ENCODE measurements around the gene LMNTD1.

GRCh38 chr12:25447046-25447445 lies 106.0 kb downstream of the LMNTD1 start:
- TF ChIP-seq EZH2 (IDR thresholded peaks at IDR 0.05; ENCODE audit: low read depth, unreplicated experiment) = no peak
- no peak for TF ChIP-seq NANOG (IDR thresholded peaks at IDR 0.05; ENCODE audit: borderline replicate concordance)
- no peak for TF ChIP-seq REST (IDR thresholded peaks at IDR 0.05; ENCODE audit: unreplicated experiment)
- no peak for TF ChIP-seq CTCF (conservative IDR thresholded peaks at IDR 0.05; ENCODE audit: low read depth in 2 of 2)
- no peak for TF ChIP-seq POLR2AphosphoS5 (IDR thresholded peaks at IDR 0.05; ENCODE audit: low read depth)
- TF ChIP-seq ZNF114 (CRISPR knock-in tag; IDR thresholded peaks at IDR 0.05) = no peak
- no peak for TF ChIP-seq EZH2phosphoT487 (IDR thresholded peaks at IDR 0.05; ENCODE audit: unreplicated experiment)
- TF ChIP-seq STAT1 (IDR thresholded peaks at IDR 0.05; ENCODE audit: unreplicated experiment) = no peak
- no peak for TF ChIP-seq ETS1 (IDR thresholded peaks at IDR 0.05)
- TF ChIP-seq ZNF331 (CRISPR knock-in tag; IDR thresholded peaks at IDR 0.05; ENCODE audit: low read depth) = no peak
- TF ChIP-seq CREB1 (CRISPR knock-in tag; IDR thresholded peaks at IDR 0.05; ENCODE audit: low read depth) = no peak
- no peak for TF ChIP-seq JUNB (IDR thresholded peaks at IDR 0.05; ENCODE audit: unreplicated experiment)
- TF ChIP-seq ZNF462 (CRISPR knock-in tag; IDR thresholded peaks at IDR 0.05) = no peak

Data from GM23338 (cell line).